HepG2 (cell line): ENCODE data around the gene GNB3.

ENCODE experiments used
- E2F1 ChIP-seq: sonication (generic); formaldehyde crosslinking; IDR thresholded peaks from 2 replicates; pipeline ENCODE4 v1.5.0; 2020; ENCODE audit warnings: missing genetic modification reagents
- FOXA1 ChIP-seq, 2 experiments: fragments of 450-650 bp in 1 of 2; sonication (generic) in 1 of 2; formaldehyde crosslinking in 1 of 2; IDR thresholded peaks; 2 replicates each; pipeline versions ENCODE4 v1.4.0 to v1.6.1; 2016 to 2020; ENCODE audit warnings: missing genetic modification reagents in 1 of 2
- POLR2A ChIP-seq, 2 experiments: IDR thresholded peaks; 2 replicates each; pipeline ENCODE4 v1.6.1; 2011; ENCODE audit warnings: low read depth in 2 of 2, low read length in 2 of 2, mild to moderate bottlenecking in 1 of 2, moderate library complexity in 1 of 2; ENCODE audit not compliant: insufficient read depth in 1 of 2
- ZUFSP ChIP-seq: sonication (generic); formaldehyde crosslinking; IDR thresholded peaks from 2 replicates; pipeline ENCODE4 v1.9.0; 2021; ENCODE audit warnings: missing genetic modification reagents, mild to moderate bottlenecking, borderline replicate concordance
- TF ChIP-seq, protein P1 (sequence below): sonication (generic); formaldehyde crosslinking; IDR thresholded peaks from 2 replicates; pipeline ENCODE4 v1.8.1; 2022; ENCODE audit warnings: low read depth, mild to moderate bottlenecking, missing genetic modification reagents
- TF ChIP-seq, protein P2 (sequence below): sonication (generic); formaldehyde crosslinking; IDR thresholded peaks from 2 replicates; pipeline ENCODE4 v1.4.0; 2020; ENCODE audit warnings: missing genetic modification reagents

DNA sequence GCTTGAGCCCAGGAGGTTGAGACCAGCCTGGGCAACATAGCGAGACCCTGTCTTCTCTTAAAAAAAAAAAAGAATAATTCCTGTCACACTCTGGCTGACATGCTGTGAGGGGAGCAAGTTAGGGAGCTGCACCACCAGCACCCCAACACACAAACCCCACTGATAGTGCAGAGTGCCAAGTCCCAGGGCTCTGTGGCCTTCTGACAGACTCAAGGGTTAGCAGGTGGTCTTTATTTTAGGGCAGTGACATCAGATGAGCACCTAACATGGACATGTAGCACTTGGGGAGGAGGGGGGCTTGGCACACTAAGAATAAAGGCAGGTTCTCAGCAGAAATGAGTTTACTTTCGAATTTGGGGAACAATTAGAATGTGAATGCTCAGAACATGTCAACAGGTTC, 18.1 kb downstream of the GNB3 start:
- TF ChIP-seq POLR2A (IDR thresholded peaks at IDR 0.05; ENCODE audit: insufficient read depth in 1 of 2, low read depth in 2 of 2, low read length in 2 of 2) (no peak), ZUFSP (CRISPR knock-in tag) (no peak), FOXA1 (IDR thresholded peaks at IDR 0.05) (no peak), FOXA1 (CRISPR knock-in tag; IDR thresholded peaks at IDR 0.05) (no peak), E2F1 (no peak)
- TF ChIP-seq, protein P1, sequence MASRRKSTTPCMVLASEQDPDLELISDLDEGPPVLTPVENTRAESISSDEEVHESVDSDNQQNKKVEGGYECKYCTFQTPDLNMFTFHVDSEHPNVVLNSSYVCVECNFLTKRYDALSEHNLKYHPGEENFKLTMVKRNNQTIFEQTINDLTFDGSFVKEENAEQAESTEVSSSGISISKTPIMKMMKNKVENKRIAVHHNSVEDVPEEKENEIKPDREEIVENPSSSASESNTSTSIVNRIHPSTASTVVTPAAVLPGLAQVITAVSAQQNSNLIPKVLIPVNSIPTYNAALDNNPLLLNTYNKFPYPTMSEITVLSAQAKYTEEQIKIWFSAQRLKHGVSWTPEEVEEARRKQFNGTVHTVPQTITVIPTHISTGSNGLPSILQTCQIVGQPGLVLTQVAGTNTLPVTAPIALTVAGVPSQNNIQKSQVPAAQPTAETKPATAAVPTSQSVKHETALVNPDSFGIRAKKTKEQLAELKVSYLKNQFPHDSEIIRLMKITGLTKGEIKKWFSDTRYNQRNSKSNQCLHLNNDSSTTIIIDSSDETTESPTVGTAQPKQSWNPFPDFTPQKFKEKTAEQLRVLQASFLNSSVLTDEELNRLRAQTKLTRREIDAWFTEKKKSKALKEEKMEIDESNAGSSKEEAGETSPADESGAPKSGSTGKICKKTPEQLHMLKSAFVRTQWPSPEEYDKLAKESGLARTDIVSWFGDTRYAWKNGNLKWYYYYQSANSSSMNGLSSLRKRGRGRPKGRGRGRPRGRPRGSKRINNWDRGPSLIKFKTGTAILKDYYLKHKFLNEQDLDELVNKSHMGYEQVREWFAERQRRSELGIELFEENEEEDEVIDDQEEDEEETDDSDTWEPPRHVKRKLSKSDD, result no peak
- TF ChIP-seq, protein P2, sequence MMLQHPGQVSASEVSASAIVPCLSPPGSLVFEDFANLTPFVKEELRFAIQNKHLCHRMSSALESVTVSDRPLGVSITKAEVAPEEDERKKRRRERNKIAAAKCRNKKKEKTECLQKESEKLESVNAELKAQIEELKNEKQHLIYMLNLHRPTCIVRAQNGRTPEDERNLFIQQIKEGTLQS (CRISPR knock-in tag), result no peak
